ENCODE results near the gene ALG12.

Gene ALG12

DNA sequence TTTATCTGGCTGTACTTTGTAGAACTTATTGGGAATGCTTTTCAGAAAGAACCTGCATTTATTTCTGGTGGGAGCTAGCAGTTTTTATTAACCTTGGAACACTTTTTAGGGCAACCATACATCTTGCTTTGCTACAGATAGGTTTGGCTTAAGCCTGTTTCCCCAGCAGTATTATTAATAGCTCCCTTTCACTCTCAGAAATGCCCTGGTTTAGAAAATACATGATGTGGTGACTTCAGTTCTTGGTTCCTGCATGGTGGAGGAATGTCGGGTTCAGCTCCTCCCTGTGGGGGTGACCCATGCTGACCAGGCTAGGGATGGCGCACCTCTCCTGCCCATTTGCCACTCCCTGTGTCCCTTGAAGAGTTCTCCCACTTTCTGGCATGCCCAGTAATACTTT is 36.4 kb downstream of the ALG12 start:
- Histone ChIP-seq H3K36me3 (ENCODE audit: control insufficient read depth in 2 of 2, insufficient read depth in 2 of 2, low read length in 2 of 2) (peaks cover 10 to 15% of the 10 kb centered on the region in 2 donors), H3K27ac (ENCODE audit: low read length) (no peak overlapping the region), H3K4me1 (ENCODE audit: control insufficient read depth, insufficient read depth, low read length) (no peaks in the 10 kb centered on the region), H3K9me3 (ENCODE audit: control insufficient read depth in 2 of 2, low read length in 2 of 2) (peaks cover 0 to 4% of the 10 kb centered on the region in 2 donors), H3K4me3 (ENCODE audit: low read length in 2 of 2) (no peak overlapping the region), H3K9ac (ENCODE audit: low read length in 2 of 2) (no peak overlapping the region), H3K27me3 (ENCODE audit: control insufficient read depth in 1 of 2, insufficient read depth in 2 of 2, low read length in 2 of 2) (no peaks in the 10 kb centered on the region)

DNA sequence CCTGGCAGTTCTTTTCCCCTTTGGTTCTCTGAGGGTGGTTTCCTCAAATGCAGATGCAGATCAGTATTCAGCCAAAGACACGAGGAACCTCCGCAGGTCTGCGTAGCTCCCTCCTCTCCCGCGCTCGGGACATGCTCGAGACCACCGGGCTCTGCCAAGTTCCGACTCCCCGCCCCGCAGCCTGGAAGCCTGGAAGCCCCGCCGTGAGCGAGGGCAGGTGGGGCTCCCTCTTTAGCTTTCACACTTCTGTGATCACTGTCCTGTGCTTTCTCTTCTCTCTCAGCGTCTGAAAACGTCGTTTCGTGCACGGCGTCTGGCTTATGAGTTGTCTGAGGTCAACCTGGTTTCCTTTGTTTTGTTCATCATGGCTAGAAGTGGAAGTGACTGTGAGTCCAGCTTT is 38.0 kb downstream of the ALG12 start:
- Histone ChIP-seq H3K36me3 (ENCODE audit: control insufficient read depth in 2 of 2, insufficient read depth in 2 of 2, low read length in 2 of 2) (peaks cover 0 to 7% of the 10 kb centered on the region in 2 donors), H3K4me1 (ENCODE audit: control insufficient read depth, insufficient read depth, low read length) (no peaks in the 10 kb centered on the region), H3K9ac (ENCODE audit: low read length in 2 of 2) (no peak overlapping the region), H3K27ac (ENCODE audit: low read length) (no peak overlapping the region), H3K9me3 (ENCODE audit: control insufficient read depth in 2 of 2, low read length in 2 of 2) (peaks cover 0 to 4% of the 10 kb centered on the region in 2 donors), H3K4me3 (ENCODE audit: low read length in 2 of 2) (no peak overlapping the region), H3K27me3 (ENCODE audit: control insufficient read depth in 1 of 2, insufficient read depth in 2 of 2, low read length in 2 of 2) (no peaks in the 10 kb centered on the region)

GRCh38 chr22:49879871-49880270 is 38.4 kb downstream of the ALG12 start:
- H3K27ac ChIP-seq (ENCODE audit: low read length) = no peak overlapping the region
- peaks cover 0 to 4% of the 10 kb centered on the region in 2 donors for H3K9me3 ChIP-seq (ENCODE audit: control insufficient read depth in 2 of 2, low read length in 2 of 2)
- peaks cover 0 to 5% of the 10 kb centered on the region in 2 donors for H3K36me3 ChIP-seq (ENCODE audit: control insufficient read depth in 2 of 2, insufficient read depth in 2 of 2, low read length in 2 of 2)
- no peak overlapping the region for H3K4me3 ChIP-seq (ENCODE audit: low read length in 2 of 2)
- H3K27me3 ChIP-seq (ENCODE audit: control insufficient read depth in 1 of 2, insufficient read depth in 2 of 2, low read length in 2 of 2) = no peaks in the 10 kb centered on the region
- H3K4me1 ChIP-seq (ENCODE audit: control insufficient read depth, insufficient read depth, low read length) = no peaks in the 10 kb centered on the region
- H3K9ac ChIP-seq (ENCODE audit: low read length in 2 of 2) = no peak overlapping the region

GRCh38 chr22:49878206-49878605 is 40.0 kb downstream of the ALG12 start:
- peaks cover 0 to 4% of the 10 kb centered on the region in 2 donors for H3K9me3 ChIP-seq (ENCODE audit: control insufficient read depth in 2 of 2, low read length in 2 of 2)

DNA sequence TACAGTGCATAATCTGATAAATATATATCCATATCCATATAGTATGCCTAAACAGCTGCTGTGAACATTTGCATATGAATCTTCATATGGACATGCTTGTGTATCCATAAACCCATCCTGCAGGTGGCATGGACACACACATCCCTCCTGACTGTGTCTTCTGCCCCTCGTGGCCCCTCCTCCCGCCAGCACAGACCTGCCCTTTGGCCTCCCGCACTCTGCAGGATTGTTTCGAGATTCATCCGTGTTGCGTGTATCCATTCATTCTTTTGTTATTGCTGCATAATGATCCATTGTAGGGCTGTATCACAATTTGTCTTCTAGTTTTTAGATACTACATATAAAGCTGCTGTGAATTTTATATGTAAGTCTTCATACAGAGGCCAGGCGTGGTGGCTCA is 40.6 kb downstream of the ALG12 start:
- no peak overlapping the region for H3K4me3 ChIP-seq (ENCODE audit: low read length in 2 of 2)
- no peaks in the 10 kb centered on the region for H3K4me1 ChIP-seq (ENCODE audit: control insufficient read depth, insufficient read depth, low read length)
- H3K27me3 ChIP-seq (ENCODE audit: control insufficient read depth in 1 of 2, insufficient read depth in 2 of 2, low read length in 2 of 2) = no peaks in the 10 kb centered on the region
- no peak overlapping the region for H3K27ac ChIP-seq (ENCODE audit: low read length)
- peaks cover 0 to 2% of the 10 kb centered on the region in 2 donors for H3K36me3 ChIP-seq (ENCODE audit: control insufficient read depth in 2 of 2, insufficient read depth in 2 of 2, low read length in 2 of 2)
- H3K9me3 ChIP-seq (ENCODE audit: control insufficient read depth in 2 of 2, low read length in 2 of 2) = peaks cover 0 to 4% of the 10 kb centered on the region in 2 donors
- no peak overlapping the region for H3K9ac ChIP-seq (ENCODE audit: low read length in 2 of 2)

More at GRCh38 chr22:49878206-49878605, 40.0 kb downstream of the ALG12 start:
- no peaks in the 10 kb centered on the region for H3K27me3 ChIP-seq (ENCODE audit: control insufficient read depth in 1 of 2, insufficient read depth in 2 of 2, low read length in 2 of 2)
- H3K4me1 ChIP-seq (ENCODE audit: control insufficient read depth, insufficient read depth, low read length) = no peaks in the 10 kb centered on the region
- no peak overlapping the region for H3K9ac ChIP-seq (ENCODE audit: low read length in 2 of 2)
- H3K27ac ChIP-seq (ENCODE audit: low read length) = no peak overlapping the region
- no peak overlapping the region for H3K4me3 ChIP-seq (ENCODE audit: low read length in 2 of 2)
- H3K36me3 ChIP-seq (ENCODE audit: control insufficient read depth in 2 of 2, insufficient read depth in 2 of 2, low read length in 2 of 2) = peaks cover 0 to 2% of the 10 kb centered on the region in 2 donors

- Histone ChIP-seq H3K27ac (ENCODE audit: low read length) (no peak overlapping the region), H3K36me3 (ENCODE audit: control insufficient read depth in 2 of 2, insufficient read depth in 2 of 2, low read length in 2 of 2) (peaks cover 4 to 5% of the 10 kb centered on the region in 2 donors), H3K9ac (ENCODE audit: low read length in 2 of 2) (no peak overlapping the region), H3K9me3 (ENCODE audit: control insufficient read depth in 2 of 2, low read length in 2 of 2) (peaks cover 6 to 12% of the 10 kb centered on the region in 2 donors), H3K27me3 (ENCODE audit: control insufficient read depth in 1 of 2, insufficient read depth in 2 of 2, low read length in 2 of 2) (no peaks in the 10 kb centered on the region), H3K4me1 (ENCODE audit: control insufficient read depth, insufficient read depth, low read length) (no peaks in the 10 kb centered on the region), H3K4me3 (ENCODE audit: low read length in 2 of 2) (no peak overlapping the region)
These were observed 44.9 kb downstream of the ALG12 start for GRCh38 chr22:49873228-49873940.

DNA sequence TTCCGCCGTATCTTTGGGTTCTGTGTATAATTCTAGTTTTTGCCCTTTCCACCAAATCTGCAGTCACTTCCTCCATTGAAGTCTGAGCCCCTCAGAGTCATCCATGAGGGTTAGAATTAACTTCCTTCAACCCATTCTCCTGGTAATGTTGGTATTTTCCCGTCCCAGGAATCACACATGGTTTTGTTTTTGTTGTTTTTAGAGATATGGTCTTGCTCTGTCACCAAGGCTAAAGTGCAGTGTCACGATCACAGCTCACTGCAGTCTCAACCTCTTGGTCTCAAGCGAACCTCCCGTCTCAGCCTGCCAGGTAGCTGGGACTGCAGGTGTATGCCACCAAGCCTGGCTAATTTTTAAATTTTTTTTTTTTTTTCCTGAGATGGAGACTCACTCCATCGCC is 45.9 kb downstream of the ALG12 start:
- peaks cover 5% of the 10 kb centered on the region in 2 donors for H3K36me3 ChIP-seq (ENCODE audit: control insufficient read depth in 2 of 2, insufficient read depth in 2 of 2, low read length in 2 of 2)
- H3K27me3 ChIP-seq (ENCODE audit: control insufficient read depth in 1 of 2, insufficient read depth in 2 of 2, low read length in 2 of 2) = no peaks in the 10 kb centered on the region
- H3K4me3 ChIP-seq (ENCODE audit: low read length in 2 of 2) = no peak overlapping the region
- no peak overlapping the region for H3K9ac ChIP-seq (ENCODE audit: low read length in 2 of 2)
- H3K4me1 ChIP-seq (ENCODE audit: control insufficient read depth, insufficient read depth, low read length) = no peaks in the 10 kb centered on the region
- H3K9me3 ChIP-seq (ENCODE audit: control insufficient read depth in 2 of 2, low read length in 2 of 2) = peaks cover 6 to 18% of the 10 kb centered on the region in 2 donors
- H3K27ac ChIP-seq (ENCODE audit: low read length) = no peak overlapping the region

DNA sequence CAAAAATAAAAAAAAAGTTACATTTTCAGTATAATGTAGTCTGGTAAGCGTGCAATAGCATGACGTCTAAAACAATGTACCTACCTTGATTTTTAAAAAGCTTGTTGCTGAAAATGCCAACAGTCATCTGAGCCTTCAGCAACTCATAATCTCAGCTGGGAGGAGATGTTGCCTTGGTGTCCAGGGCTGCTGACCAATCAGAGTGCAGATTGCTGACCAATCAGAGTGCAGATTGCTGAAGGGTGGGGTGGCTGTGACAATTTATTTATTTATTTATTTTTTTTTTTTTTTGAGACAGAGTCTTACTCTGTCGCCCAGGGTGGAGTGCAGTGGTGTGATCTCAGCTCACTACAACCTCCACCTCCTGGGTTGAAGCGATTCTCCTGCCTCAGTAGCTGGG is 46.8 kb downstream of the ALG12 start:
- Histone ChIP-seq H3K9ac (ENCODE audit: low read length in 2 of 2) (no peak overlapping the region), H3K27ac (ENCODE audit: low read length) (no peak overlapping the region)

GRCh38 chr22:49869845-49870712 is 48.2 kb downstream of the ALG12 start:
- H3K36me3 ChIP-seq (ENCODE audit: control insufficient read depth in 2 of 2, insufficient read depth in 2 of 2, low read length in 2 of 2) = peaks cover 5% of the 10 kb centered on the region in 2 donors
- H3K27ac ChIP-seq (ENCODE audit: low read length) = no peak overlapping the region
- no peak overlapping the region for H3K4me3 ChIP-seq (ENCODE audit: low read length in 2 of 2)

More for the DNA sequence above, 46.8 kb downstream of the ALG12 start:
- H3K4me3 ChIP-seq (ENCODE audit: low read length in 2 of 2) = no peak overlapping the region
- peaks cover 6 to 27% of the 10 kb centered on the region in 2 donors for H3K9me3 ChIP-seq (ENCODE audit: control insufficient read depth in 2 of 2, low read length in 2 of 2)
- no peaks in the 10 kb centered on the region for H3K27me3 ChIP-seq (ENCODE audit: control insufficient read depth in 1 of 2, insufficient read depth in 2 of 2, low read length in 2 of 2)
- peaks cover 5% of the 10 kb centered on the region in 2 donors for H3K36me3 ChIP-seq (ENCODE audit: control insufficient read depth in 2 of 2, insufficient read depth in 2 of 2, low read length in 2 of 2)
- H3K4me1 ChIP-seq (ENCODE audit: control insufficient read depth, insufficient read depth, low read length) = no peaks in the 10 kb centered on the region

DNA sequence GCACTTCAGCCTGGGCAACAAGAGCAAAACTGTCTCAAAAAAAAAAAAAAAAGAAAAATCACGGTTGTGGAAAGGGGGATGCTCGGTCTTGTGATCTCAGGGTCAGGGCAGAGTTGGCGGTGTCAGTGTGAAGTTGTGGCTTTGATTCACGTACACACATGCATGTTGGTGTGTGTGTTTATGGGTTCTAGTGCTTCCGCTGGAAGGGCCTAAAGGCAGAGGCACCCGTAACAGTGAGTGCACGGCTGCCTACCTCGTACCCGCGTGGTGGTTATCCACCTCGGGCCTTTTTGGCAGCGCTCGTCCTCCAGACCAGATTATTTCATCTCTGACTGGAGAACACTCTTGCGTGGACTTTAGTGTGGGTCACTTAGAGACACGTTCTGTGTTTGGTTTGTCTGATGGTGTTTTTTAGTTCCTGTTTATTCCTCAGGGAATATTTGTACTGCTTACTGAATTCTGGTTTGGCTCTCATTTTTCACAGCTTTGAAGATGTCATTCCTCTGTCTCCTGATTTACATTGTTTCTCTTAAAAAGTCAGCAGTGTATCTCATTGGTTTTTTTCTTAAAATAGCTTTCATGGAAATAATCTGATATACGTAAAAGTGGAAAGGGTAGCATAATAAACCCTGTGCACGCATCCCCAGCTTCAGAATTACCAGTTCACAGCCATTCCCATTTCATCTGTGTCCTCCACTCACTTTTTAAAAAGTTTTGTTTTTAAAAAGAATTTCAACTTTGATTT is 49.0 kb downstream of the ALG12 start:
- H3K27me3 ChIP-seq (ENCODE audit: control insufficient read depth in 1 of 2, insufficient read depth in 2 of 2, low read length in 2 of 2) = no peaks in the 10 kb centered on the region
- H3K4me1 ChIP-seq (ENCODE audit: control insufficient read depth, insufficient read depth, low read length) = no peaks in the 10 kb centered on the region
- H3K9me3 ChIP-seq (ENCODE audit: control insufficient read depth in 2 of 2, low read length in 2 of 2) = peaks cover 6 to 35% of the 10 kb centered on the region in 2 donors
- no peak overlapping the region for H3K4me3 ChIP-seq (ENCODE audit: low read length in 2 of 2)
- no peak overlapping the region for H3K9ac ChIP-seq (ENCODE audit: low read length in 2 of 2)
- no peak overlapping the region for H3K27ac ChIP-seq (ENCODE audit: low read length)
- peaks cover 5% of the 10 kb centered on the region in 2 donors for H3K36me3 ChIP-seq (ENCODE audit: control insufficient read depth in 2 of 2, insufficient read depth in 2 of 2, low read length in 2 of 2)

More at GRCh38 chr22:49869845-49870712, 48.2 kb downstream of the ALG12 start:
- no peak overlapping the region for H3K9ac ChIP-seq (ENCODE audit: low read length in 2 of 2)
- H3K4me1 ChIP-seq (ENCODE audit: control insufficient read depth, insufficient read depth, low read length) = no peaks in the 10 kb centered on the region
- H3K9me3 ChIP-seq (ENCODE audit: control insufficient read depth in 2 of 2, low read length in 2 of 2) = peaks cover 6 to 35% of the 10 kb centered on the region in 2 donors
- no peaks in the 10 kb centered on the region for H3K27me3 ChIP-seq (ENCODE audit: control insufficient read depth in 1 of 2, insufficient read depth in 2 of 2, low read length in 2 of 2)

Measured in stomach smooth muscle (tissue), 2 donors.